Thoracic aorta (tissue), 2 donors: ENCODE results near the gene IL13RA1. TPM values are rescaled to one million over a fixed set of nuclear protein-coding genes. Genes with fewer than 3 reads are reported as not detected.

Source experiments
- ATAC-seq: fragments of 150-250 bp; one replicate; pipeline ENCODE4 v1.8.0; 2017; ENCODE audit warnings: low read depth; ENCODE audit not compliant: insufficient number of reproducible peaks, low FRiP score
- DNase-seq: peaks from one replicate; pipeline ENCODE4 v3.0.0-alpha.2; 2020; ENCODE audit warnings: low spot score
- H3K27ac ChIP-seq, 2 donors: fragments of 200-600 bp; sonication (generic); 1 replicate in 1 of 2; 2 replicates in 1 of 2; pipeline ENCODE4 v1.5.1; 2016; ENCODE audit warnings: mild to moderate bottlenecking in 2 of 2, moderate library complexity in 2 of 2
- H3K27me3 ChIP-seq: fragments of 200-600 bp; sonication (generic); replicated peaks from 2 replicates; pipeline ENCODE4 v1.6.0; 2016; ENCODE audit warnings: mild to moderate bottlenecking; ENCODE audit not compliant: insufficient read depth
- H3K36me3 ChIP-seq: fragments of 200-600 bp; sonication (generic); one replicate; pipeline ENCODE4 v1.5.1; 2016
- H3K4me1 ChIP-seq, 2 donors: fragments of 200-600 bp; sonication (generic); 1 replicate in 1 of 2; 2 replicates in 1 of 2; pipeline versions ENCODE4 v1.5.1 to v1.6.0; 2016; ENCODE audit warnings: low read depth in 2 of 2, mild to moderate bottlenecking in 1 of 2; ENCODE audit not compliant: control insufficient read depth in 1 of 2
- H3K4me3 ChIP-seq: fragments of 200-600 bp; sonication (generic); 2 replicates; pipeline ENCODE4 v1.5.1; 2016; ENCODE audit warnings: mild to moderate bottlenecking
- H3K9me3 ChIP-seq: fragments of 200-600 bp; sonication (generic); 2 replicates; pipeline ENCODE4 v1.5.1; 2016
- total RNA-seq, 2 donors: library from RNA; depleted of rRNA; stranded (reverse); fragments of >200 nt; gene quantifications; one replicate each; pipeline versions ENCODE4 v1.1.0 to v1.2.3, GENCODE V29; 2016
- TF ChIP-seq, protein P1 (sequence below): fragments of 200-600 bp; sonication (generic); IDR thresholded peaks from one replicate; pipeline ENCODE4 v1.5.1; 2019; ENCODE audit warnings: antibody characterized with exemption

The IL13RA1 gene
- total RNA-seq, 2 donors from 2014 or later = 109 to 110 TPM

GRCh38 chrX:118824173-118824730 lies 96.8 kb downstream of the IL13RA1 start:
- ATAC-seq = no peak
- Histone ChIP-seq H3K4me3 (peak overlapping the region; percentile 67), H3K4me1 (peaks cover 0 to 19% of the 10 kb centered on the region in 2 donors), H3K27me3 (no peaks in the 10 kb centered on the region), H3K9me3 (no peaks in the 10 kb centered on the region), H3K27ac (no peak overlapping the region), H3K36me3 (no peaks in the 10 kb centered on the region)
- TF ChIP-seq, protein P1, sequence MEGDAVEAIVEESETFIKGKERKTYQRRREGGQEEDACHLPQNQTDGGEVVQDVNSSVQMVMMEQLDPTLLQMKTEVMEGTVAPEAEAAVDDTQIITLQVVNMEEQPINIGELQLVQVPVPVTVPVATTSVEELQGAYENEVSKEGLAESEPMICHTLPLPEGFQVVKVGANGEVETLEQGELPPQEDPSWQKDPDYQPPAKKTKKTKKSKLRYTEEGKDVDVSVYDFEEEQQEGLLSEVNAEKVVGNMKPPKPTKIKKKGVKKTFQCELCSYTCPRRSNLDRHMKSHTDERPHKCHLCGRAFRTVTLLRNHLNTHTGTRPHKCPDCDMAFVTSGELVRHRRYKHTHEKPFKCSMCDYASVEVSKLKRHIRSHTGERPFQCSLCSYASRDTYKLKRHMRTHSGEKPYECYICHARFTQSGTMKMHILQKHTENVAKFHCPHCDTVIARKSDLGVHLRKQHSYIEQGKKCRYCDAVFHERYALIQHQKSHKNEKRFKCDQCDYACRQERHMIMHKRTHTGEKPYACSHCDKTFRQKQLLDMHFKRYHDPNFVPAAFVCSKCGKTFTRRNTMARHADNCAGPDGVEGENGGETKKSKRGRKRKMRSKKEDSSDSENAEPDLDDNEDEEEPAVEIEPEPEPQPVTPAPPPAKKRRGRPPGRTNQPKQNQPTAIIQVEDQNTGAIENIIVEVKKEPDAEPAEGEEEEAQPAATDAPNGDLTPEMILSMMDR = no peak
- no peak for DNase-seq

DNA sequence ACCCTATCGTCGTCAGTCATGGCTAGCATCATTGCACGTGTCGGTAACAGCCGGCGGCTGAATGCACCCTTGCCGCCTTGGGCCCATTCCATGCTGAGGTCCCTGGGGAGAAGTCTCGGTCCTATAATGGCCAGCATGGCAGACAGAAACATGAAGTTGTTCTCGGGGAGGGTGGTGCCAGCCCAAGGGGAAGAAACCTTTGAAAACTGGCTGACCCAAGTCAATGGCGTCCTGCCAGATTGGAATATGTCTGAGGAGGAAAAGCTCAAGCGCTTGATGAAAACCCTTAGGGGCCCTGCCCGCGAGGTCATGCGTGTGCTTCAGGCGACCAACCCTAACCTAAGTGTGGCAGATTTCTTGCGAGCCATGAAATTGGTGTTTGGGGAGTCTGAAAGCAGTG lies 97.8 kb downstream of the IL13RA1 start:
- H3K36me3 ChIP-seq = no peaks in the 10 kb centered on the region
- no peaks in the 10 kb centered on the region for H3K27me3 ChIP-seq
- DNase-seq (no peak), ATAC-seq (no peak)
- peaks cover 0 to 19% of the 10 kb centered on the region in 2 donors for H3K4me1 ChIP-seq
- TF ChIP-seq, protein P1 = no peak
- H3K4me3 ChIP-seq = peak overlapping the region; percentile 24
- no peak overlapping the region for H3K27ac ChIP-seq
- H3K9me3 ChIP-seq = no peaks in the 10 kb centered on the region

GRCh38 chrX:118839334-118839958 lies 112.0 kb downstream of the IL13RA1 start:
- Histone ChIP-seq H3K4me3 (peak overlapping the region; percentile 71), H3K27me3 (no peaks in the 10 kb centered on the region), H3K9me3 (no peaks in the 10 kb centered on the region), H3K4me1 (no peaks in the 10 kb centered on the region), H3K27ac (no peak overlapping the region), H3K36me3 (no peaks in the 10 kb centered on the region)
- DNase-seq = peak; percentile 18
- TF ChIP-seq, protein P1 = peak; percentile 68
- no peak for ATAC-seq

Other genes starting within 250 kb of the IL13RA1 start
- gene DOCK11, start 231.8 kb upstream of the IL13RA1 start, total RNA-seq = 10 to 100 TPM; 30.6 to 45.8 TPM
- gene ZCCHC12, start 96.2 kb downstream of the IL13RA1 start, total RNA-seq = not detected
- gene LONRF3, start 247.0 kb downstream of the IL13RA1 start, total RNA-seq = 10 to 100 TPM in 1 of 2 donors, 1 to 10 TPM in 1; 8.5 to 24.6 TPM